ENCODE measurements around the gene JUNB. TPM values are rescaled to one million over a fixed set of nuclear protein-coding genes. Genes with fewer than 3 reads are reported as not detected.
"Not testable (repeated sequence)": the region's sequence is repeated elsewhere in the genome, so short reads cannot be mapped to it uniquely, and the experiment has no call there.

Gene JUNB
- total RNA-seq, 1 donor from 2014 or later: 101 TPM

GRCh38 chr19:12794971-12795381 lies 3.7 kb downstream of the JUNB start:
- Histone ChIP-seq H4K20me1 (ENCODE audit: insufficient read depth, low read length) (peaks cover 21% of the 10 kb centered on the region), H3K9ac (ENCODE audit: low read length) (no peak overlapping the region), H3K27me3 (ENCODE audit: insufficient read depth, low read length) (no peaks in the 10 kb centered on the region), H3K36me3 (ENCODE audit: insufficient read depth, low read length) (no peaks in the 10 kb centered on the region), H3K9me3 (ENCODE audit: insufficient read depth, low read depth, low read length) (no peaks in the 10 kb centered on the region), H3K4me3 (ENCODE audit: insufficient read depth, low read depth, low read length) (no peak overlapping the region), H3K27ac (ENCODE audit: low read depth, low read length) (no peak overlapping the region), H3K4me2 (ENCODE audit: low read length) (no peak overlapping the region), H2AFZ (ENCODE audit: low read depth, low read length) (no peak overlapping the region), H3K4me1 (ENCODE audit: insufficient read depth, low read length) (peaks cover 22% of the 10 kb centered on the region), H3K79me2 (ENCODE audit: insufficient read depth, low read length) (peaks cover 22% of the 10 kb centered on the region)
- Mint-ChIP-seq H3K9me3 (ENCODE audit: unreplicated experiment) (no peaks in the 10 kb centered on the region), H3K36me3 (ENCODE audit: low read depth, unreplicated experiment) (peaks cover 2% of the 10 kb centered on the region), H3K4me3 (ENCODE audit: unreplicated experiment) (peak overlapping the region; percentile 90), H3K27ac (ENCODE audit: unreplicated experiment) (no peak overlapping the region), H3K4me1 (ENCODE audit: low read depth, unreplicated experiment) (peaks cover 21% of the 10 kb centered on the region), H3K27me3 (ENCODE audit: low read depth, unreplicated experiment) (no peaks in the 10 kb centered on the region)
- TF ChIP-seq, protein P1, sequence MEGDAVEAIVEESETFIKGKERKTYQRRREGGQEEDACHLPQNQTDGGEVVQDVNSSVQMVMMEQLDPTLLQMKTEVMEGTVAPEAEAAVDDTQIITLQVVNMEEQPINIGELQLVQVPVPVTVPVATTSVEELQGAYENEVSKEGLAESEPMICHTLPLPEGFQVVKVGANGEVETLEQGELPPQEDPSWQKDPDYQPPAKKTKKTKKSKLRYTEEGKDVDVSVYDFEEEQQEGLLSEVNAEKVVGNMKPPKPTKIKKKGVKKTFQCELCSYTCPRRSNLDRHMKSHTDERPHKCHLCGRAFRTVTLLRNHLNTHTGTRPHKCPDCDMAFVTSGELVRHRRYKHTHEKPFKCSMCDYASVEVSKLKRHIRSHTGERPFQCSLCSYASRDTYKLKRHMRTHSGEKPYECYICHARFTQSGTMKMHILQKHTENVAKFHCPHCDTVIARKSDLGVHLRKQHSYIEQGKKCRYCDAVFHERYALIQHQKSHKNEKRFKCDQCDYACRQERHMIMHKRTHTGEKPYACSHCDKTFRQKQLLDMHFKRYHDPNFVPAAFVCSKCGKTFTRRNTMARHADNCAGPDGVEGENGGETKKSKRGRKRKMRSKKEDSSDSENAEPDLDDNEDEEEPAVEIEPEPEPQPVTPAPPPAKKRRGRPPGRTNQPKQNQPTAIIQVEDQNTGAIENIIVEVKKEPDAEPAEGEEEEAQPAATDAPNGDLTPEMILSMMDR (IDR thresholded peaks at IDR 0.05; ENCODE audit: insufficient read depth, low read depth, low read length): no peak
- no peak for TF ChIP-seq EZH2 (IDR thresholded peaks at IDR 0.05; ENCODE audit: insufficient read depth, low read length)
- DNase-seq (ENCODE audit: low read depth) (no peak), FAIRE-seq (no peak)

DNA sequence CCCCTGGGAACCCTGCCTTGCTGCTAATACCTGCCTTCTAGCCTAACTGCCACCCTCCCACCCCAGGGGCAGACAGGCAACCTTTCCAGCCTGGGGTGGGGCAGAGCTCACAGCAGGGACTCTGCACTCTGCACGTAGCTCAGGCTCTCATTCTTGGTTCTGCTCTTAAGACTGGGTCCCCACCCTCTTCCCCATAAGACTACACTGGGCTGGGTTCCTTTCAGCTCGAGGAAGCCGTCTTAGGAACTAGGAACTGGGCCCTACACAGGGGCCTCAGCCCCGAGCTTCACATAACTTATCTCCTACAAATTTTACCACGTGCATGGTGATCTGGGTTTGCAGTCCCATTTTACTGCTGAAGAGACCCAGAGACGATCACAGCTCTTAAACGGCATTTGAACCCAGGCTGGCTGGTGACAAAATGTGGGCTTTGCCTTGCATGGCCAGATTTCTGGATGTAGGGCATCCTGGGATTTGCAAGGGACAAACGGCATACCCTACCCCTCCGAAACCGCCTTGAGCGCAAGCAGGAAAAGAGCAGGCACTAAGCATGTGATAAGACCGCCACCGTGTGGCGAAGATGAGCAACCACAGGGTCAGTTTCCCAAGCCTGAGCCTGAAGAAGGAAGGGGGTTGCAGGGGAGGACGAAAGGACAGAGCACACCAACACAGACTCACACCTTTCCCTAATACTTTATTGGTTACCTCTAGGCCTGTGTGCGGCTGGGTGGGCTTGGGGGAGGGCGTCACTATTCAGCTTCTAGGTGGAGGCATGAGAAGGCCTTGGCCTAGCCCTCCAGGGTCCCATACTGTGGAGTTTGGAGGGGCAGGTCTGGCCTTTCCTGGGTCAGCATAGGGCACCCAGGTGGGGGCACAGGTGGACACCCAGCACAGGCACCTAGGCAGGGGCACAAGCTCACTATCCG lies 5.1 kb downstream of the JUNB start:
- Mint-ChIP-seq H3K27ac (ENCODE audit: unreplicated experiment) (peak overlapping the region; percentile 90), H3K36me3 (ENCODE audit: low read depth, unreplicated experiment) (peaks cover 2% of the 10 kb centered on the region), H3K9me3 (ENCODE audit: unreplicated experiment) (no peaks in the 10 kb centered on the region), H3K27me3 (ENCODE audit: low read depth, unreplicated experiment) (no peaks in the 10 kb centered on the region), H3K4me1 (ENCODE audit: low read depth, unreplicated experiment) (peaks cover 13% of the 10 kb centered on the region), H3K4me3 (ENCODE audit: unreplicated experiment) (peak overlapping the region; percentile 62)
- FAIRE-seq (no peak), DNase-seq (ENCODE audit: low read depth) (no peak)
- H3K27ac ChIP-seq (ENCODE audit: low read depth, low read length): no peak overlapping the region
- peak overlapping the region; percentile 6 for H3K9ac ChIP-seq (ENCODE audit: low read length)
- H2AFZ ChIP-seq (ENCODE audit: low read depth, low read length): no peak overlapping the region
- no peaks in the 10 kb centered on the region for H3K36me3 ChIP-seq (ENCODE audit: insufficient read depth, low read length)
- peaks cover 30% of the 10 kb centered on the region for H4K20me1 ChIP-seq (ENCODE audit: insufficient read depth, low read length)
- no peak overlapping the region for H3K4me3 ChIP-seq (ENCODE audit: insufficient read depth, low read depth, low read length)
- H3K9me3 ChIP-seq (ENCODE audit: insufficient read depth, low read depth, low read length): no peaks in the 10 kb centered on the region
- H3K4me1 ChIP-seq (ENCODE audit: insufficient read depth, low read length): peaks cover 22% of the 10 kb centered on the region
- peaks cover 31% of the 10 kb centered on the region for H3K79me2 ChIP-seq (ENCODE audit: insufficient read depth, low read length)
- H3K4me2 ChIP-seq (ENCODE audit: low read length): peak overlapping the region; percentile 52
- TF ChIP-seq, protein P1 (IDR thresholded peaks at IDR 0.05; ENCODE audit: insufficient read depth, low read depth, low read length): peak; percentile 92
- TF ChIP-seq EZH2 (IDR thresholded peaks at IDR 0.05; ENCODE audit: insufficient read depth, low read length): no peak
- no peaks in the 10 kb centered on the region for H3K27me3 ChIP-seq (ENCODE audit: insufficient read depth, low read length)

DNA sequence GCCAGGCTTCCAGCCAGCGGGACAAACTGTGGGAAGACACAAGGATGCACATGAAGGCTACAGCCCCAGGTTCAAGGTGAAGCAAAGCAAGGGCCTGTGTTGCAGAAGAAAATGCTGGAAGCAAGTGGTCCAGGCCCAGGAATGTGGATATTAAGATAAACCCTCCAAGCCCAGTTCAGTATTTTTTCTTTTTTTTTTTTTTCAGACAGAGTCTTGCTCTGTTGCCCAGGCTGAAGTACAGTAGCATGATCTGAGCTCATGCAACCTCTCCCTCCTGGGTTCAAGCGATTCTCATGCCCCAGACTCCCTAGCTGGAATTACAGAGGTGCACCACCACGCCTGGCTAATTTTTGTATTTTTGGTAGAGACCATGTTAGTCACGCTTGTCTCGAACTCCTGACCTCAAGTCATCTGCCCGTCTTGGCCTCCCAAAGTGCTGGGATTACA lies 5.9 kb downstream of the JUNB start:
- no peak overlapping the region for H3K27ac Mint-ChIP-seq (ENCODE audit: unreplicated experiment)
- Histone ChIP-seq H3K27me3 (ENCODE audit: insufficient read depth, low read length) (no peaks in the 10 kb centered on the region), H3K27ac (ENCODE audit: low read depth, low read length) (no peak overlapping the region), H3K36me3 (ENCODE audit: insufficient read depth, low read length) (no peaks in the 10 kb centered on the region), H4K20me1 (ENCODE audit: insufficient read depth, low read length) (peaks cover 22% of the 10 kb centered on the region), H3K9me3 (ENCODE audit: insufficient read depth, low read depth, low read length) (no peaks in the 10 kb centered on the region), H3K4me2 (ENCODE audit: low read length) (no peak overlapping the region), H3K79me2 (ENCODE audit: insufficient read depth, low read length) (peaks cover 27% of the 10 kb centered on the region), H2AFZ (ENCODE audit: low read depth, low read length) (no peak overlapping the region), H3K4me3 (ENCODE audit: insufficient read depth, low read depth, low read length) (no peak overlapping the region), H3K9ac (ENCODE audit: low read length) (no peak overlapping the region), H3K4me1 (ENCODE audit: insufficient read depth, low read length) (peaks cover 26% of the 10 kb centered on the region)
- FAIRE-seq: no peak
- H3K4me3 Mint-ChIP-seq (ENCODE audit: unreplicated experiment): no peak overlapping the region
- H3K27me3 Mint-ChIP-seq (ENCODE audit: low read depth, unreplicated experiment): peaks cover under 1% of the 10 kb centered on the region
- no peaks in the 10 kb centered on the region for H3K9me3 Mint-ChIP-seq (ENCODE audit: unreplicated experiment)
- TF ChIP-seq, protein P1 (IDR thresholded peaks at IDR 0.05; ENCODE audit: insufficient read depth, low read depth, low read length): no peak
- TF ChIP-seq EZH2 (IDR thresholded peaks at IDR 0.05; ENCODE audit: insufficient read depth, low read length): no peak
- no peak for DNase-seq (ENCODE audit: low read depth)
- H3K36me3 Mint-ChIP-seq (ENCODE audit: low read depth, unreplicated experiment): peaks cover 2% of the 10 kb centered on the region
- peaks cover 13% of the 10 kb centered on the region for H3K4me1 Mint-ChIP-seq (ENCODE audit: low read depth, unreplicated experiment)

DNA sequence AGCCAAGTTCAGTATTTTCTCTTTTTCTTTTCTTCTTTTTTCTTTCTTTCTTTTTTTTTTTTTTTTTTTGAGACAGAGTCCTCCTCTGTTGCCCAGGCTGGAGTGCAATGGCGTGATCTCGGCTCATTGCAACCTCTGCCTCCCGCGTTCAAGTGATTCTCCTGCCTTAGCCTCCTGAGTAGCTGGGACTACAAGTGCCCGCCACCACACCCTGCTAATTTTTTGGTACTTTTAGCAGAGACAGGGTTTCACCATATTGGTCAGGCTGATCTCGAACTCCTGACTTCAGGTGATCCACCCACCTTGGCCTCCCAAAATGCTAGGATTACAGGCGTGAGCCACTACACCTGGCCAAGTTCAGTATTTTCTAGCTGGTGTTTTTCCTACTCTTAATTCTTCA lies 6.3 kb downstream of the JUNB start:
- not testable (repeated sequence) for H2AFZ ChIP-seq (ENCODE audit: low read depth, low read length); H3K4me3 Mint-ChIP-seq (ENCODE audit: unreplicated experiment); H3K9ac ChIP-seq (ENCODE audit: low read length); H3K36me3 Mint-ChIP-seq (ENCODE audit: low read depth, unreplicated experiment); H3K27ac Mint-ChIP-seq (ENCODE audit: unreplicated experiment); DNase-seq (ENCODE audit: low read depth); H3K4me2 ChIP-seq (ENCODE audit: low read length); H3K27ac ChIP-seq (ENCODE audit: low read depth, low read length); H3K27me3 ChIP-seq (ENCODE audit: insufficient read depth, low read length); H3K27me3 Mint-ChIP-seq (ENCODE audit: low read depth, unreplicated experiment); H3K9me3 ChIP-seq (ENCODE audit: insufficient read depth, low read depth, low read length); FAIRE-seq; H3K4me3 ChIP-seq (ENCODE audit: insufficient read depth, low read depth, low read length); H3K36me3 ChIP-seq (ENCODE audit: insufficient read depth, low read length); H3K9me3 Mint-ChIP-seq (ENCODE audit: unreplicated experiment)
- Histone ChIP-seq H3K79me2 (ENCODE audit: insufficient read depth, low read length) (peaks cover 22% of the 10 kb centered on the region), H4K20me1 (ENCODE audit: insufficient read depth, low read length) (peaks cover 18% of the 10 kb centered on the region), H3K4me1 (ENCODE audit: insufficient read depth, low read length) (peaks cover 30% of the 10 kb centered on the region)
- H3K4me1 Mint-ChIP-seq (ENCODE audit: low read depth, unreplicated experiment): peaks cover 13% of the 10 kb centered on the region

Measured in astrocyte (in vitro differentiated cells and primary cell).